HFFc6 (cell line): ENCODE data around the gene LGALS1. TPM values are rescaled to one million over a fixed set of nuclear protein-coding genes. Genes with fewer than 3 reads are reported as not detected.

Source experiments
- DNase-seq: peaks from one replicate; pipeline ENCODE4 v3.0.0-alpha.2; 2018
- H3K27ac Mint-ChIP-seq: 2 replicates; pipeline ENCODE4 v1.8.0; 2020; ENCODE audit warnings: mild to moderate bottlenecking, mixed read lengths
- H3K27me3 Mint-ChIP-seq: 2 replicates; pipeline ENCODE4 v1.8.0; 2021; ENCODE audit warnings: mild to moderate bottlenecking, moderate library complexity, mixed read lengths; ENCODE audit not compliant: insufficient read depth
- H3K36me3 Mint-ChIP-seq: 2 replicates; pipeline ENCODE4 v1.8.0; 2021; ENCODE audit warnings: low read depth, mixed read lengths
- H3K4me1 Mint-ChIP-seq: 2 replicates; pipeline ENCODE4 v1.8.0; 2020; ENCODE audit warnings: low read depth, mixed read lengths
- H3K4me3 Mint-ChIP-seq: 2 replicates; pipeline ENCODE4 v1.8.0; 2020; ENCODE audit warnings: mild to moderate bottlenecking, moderate library complexity, mixed read lengths
- H3K9me3 Mint-ChIP-seq: 2 replicates; pipeline ENCODE4 v1.8.0; 2020; ENCODE audit warnings: mild to moderate bottlenecking, mixed read lengths
- long read RNA-seq: library from polyadenylated mRNA; unstranded; transcript quantifications from one replicate; pipeline ENCODE4 v2.0.0, GENCODE V29; 2019
- total RNA-seq, 6 experiments: library from RNA; stranded (reverse); fragmentation: NEBNext Ultra II Directional; extraction: Animal tissue kit (Norgen Biotek cat#: 25700); gene quantifications; 2 replicates in 1 of 6; 3 replicates in 5 of 6; pipeline ENCODE4 v1.2.3, GENCODE V29; 2021
- TF ChIP-seq, protein P1 (sequence below): fragments of 200-600 bp; sonication (generic); IDR thresholded peaks from 2 replicates; pipeline ENCODE4 v1.5.0; 2021; ENCODE audit warnings: antibody characterized with exemption, mild to moderate bottlenecking

Gene LGALS1
- 1,000 to 10,000 TPM; 5,326 to 7,192 (median 6,673) TPM for total RNA-seq
- long read RNA-seq, transcript LGALS1-201 (4 exons, 560 nt): major isoform, 3,455 of 3,765 reads
- long read RNA-seq, partial matches to known transcripts: 54 of 3,765 reads
- long read RNA-seq, other reads (novel, unspliced or antisense): 251 of 3,765 reads

DNA sequence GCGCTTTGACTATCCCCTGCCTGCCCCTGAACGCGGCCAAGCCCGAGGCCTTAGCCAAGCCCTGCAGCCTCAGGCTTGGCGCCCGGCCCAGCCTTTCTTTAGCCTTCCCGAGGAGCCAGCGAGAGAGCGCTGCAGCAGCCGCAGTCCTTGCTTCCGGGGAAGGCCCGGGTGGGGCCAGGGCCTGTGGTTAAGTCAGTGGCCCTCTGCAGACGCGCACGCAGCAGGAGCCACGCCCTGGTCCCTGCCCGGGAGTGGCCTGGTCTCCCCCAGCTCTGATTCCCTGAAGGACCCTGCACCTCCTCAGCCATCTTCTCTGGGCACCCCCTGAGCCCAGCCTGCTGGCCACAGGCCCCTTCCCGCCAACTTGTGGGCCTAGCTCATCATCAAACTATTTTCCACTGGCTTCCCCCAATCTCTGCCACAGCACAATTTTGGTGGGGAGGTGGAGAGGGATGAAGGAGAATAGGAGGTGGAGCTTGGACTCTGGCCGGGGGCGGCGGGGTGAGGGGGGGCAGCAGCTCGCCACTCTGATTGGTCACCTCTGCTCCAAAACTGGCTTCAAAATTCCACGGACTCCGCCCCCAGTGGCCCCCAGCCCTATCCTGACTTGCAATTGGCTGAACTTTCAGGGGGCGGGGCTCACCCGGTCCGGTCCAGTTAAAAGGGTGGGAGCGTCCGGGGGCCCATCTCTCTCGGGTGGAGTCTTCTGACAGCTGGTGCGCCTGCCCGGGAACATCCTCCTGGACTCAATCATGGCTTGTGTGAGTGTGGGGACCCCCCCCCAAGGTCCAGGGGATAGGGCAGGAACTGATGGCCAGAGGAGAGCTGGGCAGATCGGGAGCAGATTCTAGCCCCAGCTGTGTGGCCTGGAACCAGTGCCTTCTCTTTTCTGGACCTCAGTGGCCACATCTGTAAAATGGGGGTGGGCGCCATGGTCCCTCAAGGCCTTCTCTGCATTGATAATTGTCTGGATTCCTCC, at the start of gene LGALS1:
TSS of gene LGALS1 (plus strand) at position 686 of the 979 bp plus-strand sequence. CDS start at position 753, 67 bp downstream.
- peak within 1 kb of the TSS; percentile 91 for H3K27ac Mint-ChIP-seq
- H3K36me3 Mint-ChIP-seq: peaks cover 31% of the 10 kb centered on the region

GRCh38 chr22:37625737-37626136, 49.7 kb upstream of the LGALS1 start:
- H3K9me3 Mint-ChIP-seq: no peaks in the 10 kb centered on the region
- no peak for DNase-seq
- TF ChIP-seq, protein P1, sequence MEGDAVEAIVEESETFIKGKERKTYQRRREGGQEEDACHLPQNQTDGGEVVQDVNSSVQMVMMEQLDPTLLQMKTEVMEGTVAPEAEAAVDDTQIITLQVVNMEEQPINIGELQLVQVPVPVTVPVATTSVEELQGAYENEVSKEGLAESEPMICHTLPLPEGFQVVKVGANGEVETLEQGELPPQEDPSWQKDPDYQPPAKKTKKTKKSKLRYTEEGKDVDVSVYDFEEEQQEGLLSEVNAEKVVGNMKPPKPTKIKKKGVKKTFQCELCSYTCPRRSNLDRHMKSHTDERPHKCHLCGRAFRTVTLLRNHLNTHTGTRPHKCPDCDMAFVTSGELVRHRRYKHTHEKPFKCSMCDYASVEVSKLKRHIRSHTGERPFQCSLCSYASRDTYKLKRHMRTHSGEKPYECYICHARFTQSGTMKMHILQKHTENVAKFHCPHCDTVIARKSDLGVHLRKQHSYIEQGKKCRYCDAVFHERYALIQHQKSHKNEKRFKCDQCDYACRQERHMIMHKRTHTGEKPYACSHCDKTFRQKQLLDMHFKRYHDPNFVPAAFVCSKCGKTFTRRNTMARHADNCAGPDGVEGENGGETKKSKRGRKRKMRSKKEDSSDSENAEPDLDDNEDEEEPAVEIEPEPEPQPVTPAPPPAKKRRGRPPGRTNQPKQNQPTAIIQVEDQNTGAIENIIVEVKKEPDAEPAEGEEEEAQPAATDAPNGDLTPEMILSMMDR: no peak
- peaks cover 5% of the 10 kb centered on the region for H3K4me1 Mint-ChIP-seq
- no peak overlapping the region for H3K27ac Mint-ChIP-seq
- H3K4me3 Mint-ChIP-seq: no peak overlapping the region
- H3K27me3 Mint-ChIP-seq: peaks cover 2% of the 10 kb centered on the region; the same call in 1 of the 2 replicates
- H3K36me3 Mint-ChIP-seq: peaks cover 4% of the 10 kb centered on the region

More for the DNA sequence above, at the start of gene LGALS1:
- Mint-ChIP-seq H3K4me3 (peak within 1 kb of the TSS; percentile 95), H3K4me1 (peaks cover 27% of the 10 kb centered on the region), H3K27me3 (peaks cover 21% of the 10 kb centered on the region), H3K9me3 (no peaks in the 10 kb centered on the region)
- TF ChIP-seq, protein P1: no peak; the same call in 1 of the 2 replicates
- DNase-seq: peak; percentile 98

GRCh38 chr22:37626144-37626543, 49.3 kb upstream of the LGALS1 start:
- H3K36me3 Mint-ChIP-seq: peaks cover 4% of the 10 kb centered on the region
- DNase-seq: no peak
- peaks cover 5% of the 10 kb centered on the region for H3K4me1 Mint-ChIP-seq
- TF ChIP-seq, protein P1: no peak
- H3K4me3 Mint-ChIP-seq: no peak overlapping the region
- no peaks in the 10 kb centered on the region for H3K9me3 Mint-ChIP-seq
- no peak overlapping the region for H3K27ac Mint-ChIP-seq
- H3K27me3 Mint-ChIP-seq: peaks cover 2% of the 10 kb centered on the region; the same call in 1 of the 2 replicates

GRCh38 chr22:37626556-37627075, 48.8 kb upstream of the LGALS1 start:
- TF ChIP-seq, protein P1: no peak
- no peak for DNase-seq
- H3K4me3 Mint-ChIP-seq: no peak overlapping the region; the same call in 1 of the 2 replicates
- peaks cover 4% of the 10 kb centered on the region for H3K36me3 Mint-ChIP-seq
- H3K27ac Mint-ChIP-seq: no peak overlapping the region
- peaks cover 5% of the 10 kb centered on the region for H3K4me1 Mint-ChIP-seq
- H3K27me3 Mint-ChIP-seq: peaks cover 2% of the 10 kb centered on the region; the same call in 1 of the 2 replicates
- H3K9me3 Mint-ChIP-seq: no peaks in the 10 kb centered on the region

- peaks cover 5% of the 10 kb centered on the region for H3K4me1 Mint-ChIP-seq
- H3K27ac Mint-ChIP-seq: no peak overlapping the region; the same call in 1 of the 2 replicates
- no peak for DNase-seq
- H3K27me3 Mint-ChIP-seq: peaks cover 4% of the 10 kb centered on the region; the same call in 1 of the 2 replicates
- peaks cover 4% of the 10 kb centered on the region for H3K36me3 Mint-ChIP-seq
- H3K9me3 Mint-ChIP-seq: no peaks in the 10 kb centered on the region
- H3K4me3 Mint-ChIP-seq: no peak overlapping the region; the same call in 1 of the 2 replicates
- TF ChIP-seq, protein P1: no peak
Observed at GRCh38 chr22:37627121-37627520, 48.3 kb upstream of the LGALS1 start.
